Measurements from ENCODE around the gene CIZ1.

The CIZ1 gene

GRCh38 chr9:128121924-128122808 lies 69.2 kb downstream of the CIZ1 start:
- no peak for DNase-seq

DNA sequence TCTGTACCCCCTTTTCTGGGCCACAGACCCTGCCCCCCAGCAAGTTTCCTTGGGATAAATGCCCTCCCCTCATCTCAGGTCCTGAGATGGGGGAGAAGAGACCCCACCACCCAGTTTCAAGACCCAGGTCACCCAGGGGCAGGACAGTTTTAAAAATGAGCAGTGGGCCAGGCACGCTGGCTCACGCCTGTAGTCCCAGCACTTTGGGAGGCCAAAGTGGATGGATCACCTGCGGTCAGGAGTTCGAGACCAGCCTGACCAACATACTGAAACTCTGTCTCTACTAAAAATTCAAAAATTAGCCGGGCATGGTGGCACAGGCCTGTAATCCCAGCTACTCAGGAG lies 69.9 kb downstream of the CIZ1 start:
- no peak for DNase-seq

DNA sequence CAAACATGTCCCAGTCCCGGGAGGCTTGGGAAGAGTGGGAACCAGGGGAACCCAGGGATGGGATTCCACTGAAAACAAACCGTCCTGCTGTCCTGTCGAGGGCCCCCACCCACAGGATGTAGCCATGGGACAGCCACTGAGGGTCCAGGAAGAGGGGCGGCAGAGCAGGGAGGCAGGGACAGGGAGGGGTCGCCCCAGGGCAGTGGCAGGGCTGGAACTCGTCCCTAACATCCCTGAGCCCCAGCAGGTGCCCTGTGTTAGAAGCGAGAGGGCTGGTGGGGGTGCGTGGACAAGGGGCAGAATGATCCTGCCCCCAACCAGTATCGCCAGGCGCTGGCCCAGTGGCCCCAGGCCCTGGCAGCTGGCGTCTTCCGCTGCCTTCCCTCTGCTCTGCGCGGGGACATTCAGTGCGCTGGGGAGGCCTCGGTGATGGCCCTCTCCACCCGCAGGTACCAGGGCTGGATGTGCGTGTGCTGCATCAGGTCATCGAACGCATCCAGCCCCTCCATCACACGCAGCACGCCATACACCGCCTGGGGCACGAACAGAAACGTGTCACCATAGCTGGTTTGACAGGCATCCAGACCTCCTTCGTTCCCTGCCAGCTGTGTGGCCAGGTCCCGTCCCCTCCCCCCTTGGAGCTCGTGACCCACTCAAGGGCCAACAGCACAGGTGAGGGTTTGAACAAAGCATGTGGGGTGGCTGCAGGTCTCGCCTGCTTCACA lies 70.5 kb downstream of the CIZ1 start:
- DNase-seq: no peak

GRCh38 chr9:128120061-128120740 lies 71.2 kb downstream of the CIZ1 start:
- no peak for DNase-seq

DNA sequence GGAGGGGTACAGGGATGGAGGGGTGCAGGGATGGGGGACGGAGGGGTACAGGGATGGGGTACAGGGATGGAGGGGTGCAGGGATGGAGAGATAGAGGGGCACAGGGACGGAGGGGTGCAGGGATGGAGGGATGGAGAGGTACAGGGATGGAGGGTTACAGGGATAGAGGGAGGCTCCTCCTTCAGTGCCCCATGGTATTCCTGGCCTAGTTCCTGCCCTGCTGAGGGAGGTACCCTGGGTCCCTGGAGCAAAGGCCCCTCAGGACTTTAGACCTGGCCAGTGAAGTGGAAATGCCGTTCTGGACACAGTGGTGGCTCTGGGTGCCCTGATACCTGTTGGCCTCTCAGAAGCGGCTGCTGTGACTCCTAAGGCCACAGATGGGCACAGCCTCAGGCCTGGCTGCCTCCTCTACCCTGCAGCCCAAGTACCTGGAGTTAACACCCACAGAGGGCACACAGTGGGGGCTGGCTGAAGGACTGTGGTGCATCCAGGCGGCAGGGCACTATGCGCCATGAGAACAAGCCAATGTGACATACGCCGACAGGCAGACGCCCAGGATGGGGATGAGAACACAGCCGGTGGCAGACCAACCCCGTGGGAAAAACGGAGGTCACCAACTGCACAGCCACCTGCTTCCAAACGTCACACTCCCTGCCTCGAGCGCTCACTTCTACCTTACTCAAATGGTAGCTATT lies 72.3 kb downstream of the CIZ1 start:
- no peak for DNase-seq

DNA sequence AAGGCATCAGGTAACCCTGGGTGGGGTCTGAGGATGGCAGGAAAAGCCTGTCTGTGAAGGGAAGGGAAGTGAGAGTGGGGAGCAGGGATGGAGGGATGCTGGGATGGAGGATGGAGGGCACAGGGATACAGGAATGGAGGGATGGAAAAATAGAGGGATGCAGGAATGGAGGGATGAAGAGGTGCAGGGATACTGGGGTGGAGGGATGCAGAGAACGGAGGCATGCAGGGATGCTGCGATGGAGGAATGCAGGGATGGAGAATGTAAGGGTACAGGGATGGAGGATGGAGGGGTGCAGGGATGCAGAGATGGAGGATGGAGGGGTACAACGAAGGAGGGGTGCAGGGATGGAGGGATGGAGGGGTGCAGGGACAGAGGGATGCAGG lies 72.9 kb downstream of the CIZ1 start:
- DNase-seq: no peak

GRCh38 chr9:128117613-128118471 lies 73.5 kb downstream of the CIZ1 start:
- peak; percentile 97 for DNase-seq

DNA sequence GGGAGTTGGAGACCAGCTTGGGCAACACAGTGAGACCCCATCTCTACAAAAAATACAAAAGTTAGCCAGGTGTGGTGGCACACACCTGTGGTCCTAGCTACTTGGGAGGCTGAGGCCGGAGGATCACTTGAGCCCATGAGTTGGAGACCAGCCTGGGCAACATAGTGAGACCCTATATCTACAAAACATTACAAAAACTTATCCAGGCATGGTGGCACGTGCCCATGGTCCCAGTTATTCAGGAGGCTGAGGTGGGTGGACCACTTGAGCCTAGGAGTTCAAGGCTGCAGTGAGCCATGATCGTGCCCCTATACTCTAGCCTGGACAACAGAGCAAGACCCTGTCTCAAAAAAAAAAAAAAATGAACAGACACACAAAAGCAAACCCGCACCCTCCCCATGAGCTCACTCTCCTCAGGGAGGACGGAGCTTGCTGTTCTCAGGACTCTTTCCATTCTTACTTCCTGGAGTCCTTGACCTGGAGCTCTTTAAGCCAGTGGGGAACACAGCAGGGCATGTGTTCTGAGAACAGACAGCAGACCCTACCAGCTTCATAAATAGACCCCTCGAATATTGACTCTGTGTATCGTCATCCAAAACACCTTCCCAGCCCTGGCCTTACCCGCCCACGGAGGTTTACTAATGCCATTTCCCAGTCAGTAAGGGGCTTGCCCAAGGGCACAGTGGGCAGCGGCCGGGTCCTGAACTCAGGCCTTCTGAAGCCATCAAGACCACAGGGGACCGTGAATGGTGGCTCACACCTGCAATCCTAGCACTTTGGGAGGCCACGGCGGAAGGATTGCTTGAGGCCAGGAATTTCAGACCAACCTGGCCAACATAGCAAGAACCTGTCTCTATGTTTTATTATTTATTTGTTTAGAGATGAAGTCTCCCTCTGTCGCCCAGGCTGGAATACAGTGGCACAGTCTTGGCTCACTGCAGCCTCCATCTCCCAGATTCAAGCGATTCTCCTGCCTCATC lies 75.0 kb downstream of the CIZ1 start:
- no peak for DNase-seq

Measured in suppressor macrophage treated with lipopolysaccharide for 4 hours (primary cell).